DOHH2 (cell line): ENCODE results near the gene CAMTA1.

Source experiments
- H3F3A ChIP-seq: fragments of 200-600 bp; sonication (generic), shearing (Covaris generic); 2 replicates; pipeline ENCODE4 v1.6.0; 2016; ENCODE audit warnings: antibody characterized with exemption, mild to moderate bottlenecking; ENCODE audit not compliant: control insufficient read depth, insufficient read depth
- H3K27ac ChIP-seq: fragments of 200-600 bp; sonication (generic); 2 replicates; pipeline ENCODE4 v1.5.1; 2014; ENCODE audit warnings: low read depth, mild to moderate bottlenecking, low read length, moderate library complexity
- H3K27me3 ChIP-seq: fragments of 200-600 bp; sonication (generic); 2 replicates; pipeline ENCODE4 v1.6.1; 2014; ENCODE audit warnings: mild to moderate bottlenecking, low read length, mixed read lengths; ENCODE audit not compliant: control insufficient read depth
- H3K36me3 ChIP-seq: fragments of 200-600 bp; sonication (generic); 2 replicates; pipeline ENCODE4 v1.6.1; 2014; ENCODE audit warnings: mild to moderate bottlenecking, low read length, moderate library complexity, mixed read lengths; ENCODE audit not compliant: control insufficient read depth
- H3K4me1 ChIP-seq: fragments of 200-600 bp; sonication (generic); 2 replicates; pipeline ENCODE4 v1.6.1; 2014; ENCODE audit warnings: mild to moderate bottlenecking, low read length, mixed read lengths; ENCODE audit not compliant: control insufficient read depth
- H3K4me2 ChIP-seq: fragments of 200-600 bp; sonication (generic); 2 replicates; pipeline ENCODE4 v1.6.0; 2014; ENCODE audit warnings: mild to moderate bottlenecking, low read length, moderate library complexity
- H3K4me3 ChIP-seq: fragments of 200-600 bp; sonication (generic); 2 replicates; pipeline ENCODE4 v1.5.1; 2014; ENCODE audit warnings: mild to moderate bottlenecking, low read length, mixed read lengths
- H3K79me2 ChIP-seq: fragments of 200-600 bp; sonication (generic); 2 replicates; pipeline ENCODE4 v1.6.1; 2014; ENCODE audit warnings: mild to moderate bottlenecking, low read length, mixed read lengths; ENCODE audit not compliant: control insufficient read depth
- H3K9me2 ChIP-seq: fragments of 200-600 bp; sonication (generic); replicated peaks from 2 replicates; pipeline ENCODE4 v1.6.1; 2014; ENCODE audit warnings: mild to moderate bottlenecking, low read length, mixed read lengths; ENCODE audit not compliant: control insufficient read depth
- H3K9me3 ChIP-seq: fragments of 200-600 bp; sonication (generic); 2 replicates; pipeline ENCODE4 v1.6.1; 2014; ENCODE audit warnings: antibody characterized with exemption, low read length, mixed read lengths; ENCODE audit not compliant: control insufficient read depth, insufficient read depth
- H4K20me1 ChIP-seq: fragments of 200-600 bp; sonication (generic); 2 replicates; pipeline ENCODE4 v1.6.0; 2014; ENCODE audit warnings: low read depth, mild to moderate bottlenecking, antibody characterized with exemption, low read length, moderate library complexity; ENCODE audit not compliant: control insufficient read depth, insufficient read depth
- CTCF ChIP-seq: fragments of 200-600 bp; sonication (generic); IDR thresholded peaks from one replicate; pipeline ENCODE4 v1.5.1; 2014; ENCODE audit warnings: antibody characterized with exemption, mild to moderate bottlenecking, low read depth, low read length; ENCODE audit not compliant: poor library complexity, severe bottlenecking
- EZH2phosphoT487 ChIP-seq: fragments of 200-600 bp; sonication (generic); IDR thresholded peaks from 2 replicates; pipeline ENCODE4 v1.6.1; 2017; ENCODE audit warnings: borderline replicate concordance, mild to moderate bottlenecking, antibody characterized with exemption, low read length, moderate library complexity, mixed read lengths

Gene CAMTA1

GRCh38 chr1:6757719-6758435, 27.4 kb upstream of the CAMTA1 start:
- Histone ChIP-seq H3K4me2 (no peak overlapping the region), H3F3A (no peaks in the 10 kb centered on the region), H3K79me2 (no peaks in the 10 kb centered on the region)

GRCh38 chr1:6761196-6761737, 24.0 kb upstream of the CAMTA1 start:
- H3F3A ChIP-seq = no peaks in the 10 kb centered on the region
- H3K9me2 ChIP-seq = no peaks in the 10 kb centered on the region
- H3K9me3 ChIP-seq = no peaks in the 10 kb centered on the region
- no peak overlapping the region for H3K4me2 ChIP-seq
- TF ChIP-seq EZH2phosphoT487 (no peak), CTCF (no peak)
- no peak overlapping the region for H3K4me3 ChIP-seq
- H3K79me2 ChIP-seq = no peaks in the 10 kb centered on the region
- H3K27ac ChIP-seq = no peak overlapping the region
- no peaks in the 10 kb centered on the region for H3K36me3 ChIP-seq
- no peaks in the 10 kb centered on the region for H3K27me3 ChIP-seq
- no peaks in the 10 kb centered on the region for H3K4me1 ChIP-seq
- no peaks in the 10 kb centered on the region for H4K20me1 ChIP-seq

More at GRCh38 chr1:6757719-6758435, 27.4 kb upstream of the CAMTA1 start:
- Histone ChIP-seq H3K36me3 (no peaks in the 10 kb centered on the region), H3K27me3 (no peaks in the 10 kb centered on the region; the same call in 1 of the 2 replicates), H3K4me3 (no peak overlapping the region), H3K9me2 (no peaks in the 10 kb centered on the region), H3K4me1 (no peaks in the 10 kb centered on the region), H3K9me3 (no peaks in the 10 kb centered on the region), H4K20me1 (no peaks in the 10 kb centered on the region), H3K27ac (no peak overlapping the region)
- no peak for TF ChIP-seq EZH2phosphoT487
- no peak for TF ChIP-seq CTCF

- Histone ChIP-seq H3K4me2 (no peak overlapping the region), H4K20me1 (no peaks in the 10 kb centered on the region), H3K9me3 (no peaks in the 10 kb centered on the region), H3F3A (no peaks in the 10 kb centered on the region), H3K27me3 (no peaks in the 10 kb centered on the region), H3K36me3 (no peaks in the 10 kb centered on the region), H3K9me2 (no peaks in the 10 kb centered on the region), H3K4me1 (no peaks in the 10 kb centered on the region), H3K79me2 (no peaks in the 10 kb centered on the region), H3K4me3 (no peak overlapping the region), H3K27ac (no peak overlapping the region)
- TF ChIP-seq EZH2phosphoT487 (no peak), CTCF (no peak)
Measured at GRCh38 chr1:6762060-6762459, 23.2 kb upstream of the CAMTA1 start.
